GM19351 (cell line): Measurements from ENCODE around the gene ZNF234.
"Not testable (repeated sequence)": the region's sequence is repeated elsewhere in the genome, so short reads cannot be mapped to it uniquely, and the experiment has no call there.

Experiments
- ATAC-seq: cut with Tn5 transposase; IDR thresholded peaks from one replicate; pipeline ENCODE4 v1.9.1; 2021; ENCODE audit warnings: mild to moderate bottlenecking, moderate library complexity; ENCODE audit not compliant: unreplicated experiment

The ZNF234 gene

DNA sequence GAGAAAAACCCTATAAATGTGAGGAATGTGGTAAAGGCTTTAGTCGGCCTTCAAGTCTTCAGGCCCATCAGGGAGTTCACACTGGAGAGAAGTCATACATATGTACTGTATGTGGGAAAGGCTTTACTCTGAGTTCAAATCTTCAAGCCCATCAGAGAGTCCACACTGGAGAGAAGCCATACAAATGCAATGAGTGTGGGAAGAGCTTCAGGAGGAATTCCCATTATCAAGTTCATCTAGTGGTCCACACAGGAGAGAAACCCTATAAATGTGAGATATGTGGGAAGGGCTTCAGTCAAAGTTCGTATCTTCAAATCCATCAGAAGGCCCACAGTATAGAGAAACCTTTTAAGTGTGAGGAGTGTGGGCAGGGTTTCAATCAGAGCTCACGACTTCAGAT lies 35.2 kb downstream of the ZNF234 start:
- ATAC-seq: no peak

DNA sequence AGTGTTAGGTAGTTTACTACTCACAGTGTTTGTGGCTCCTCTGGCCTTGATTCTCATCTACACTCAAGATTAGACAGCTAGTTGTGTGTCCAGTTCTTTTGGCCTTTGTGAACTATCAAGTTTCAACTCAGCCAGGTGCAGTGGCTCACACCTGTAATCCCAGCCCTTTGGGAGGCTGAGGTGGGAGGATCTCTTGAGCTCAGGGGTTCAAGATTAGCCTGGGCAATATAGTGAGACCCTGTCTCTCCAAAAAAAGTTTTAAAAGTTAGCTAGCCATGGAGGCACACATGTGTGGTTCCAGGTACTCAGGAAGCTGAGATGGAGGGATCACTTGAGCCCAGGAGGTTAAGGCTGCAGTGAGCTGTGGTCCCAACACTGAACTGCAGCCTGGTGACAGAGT lies 39.6 kb downstream of the ZNF234 start:
- ATAC-seq: no peak

DNA sequence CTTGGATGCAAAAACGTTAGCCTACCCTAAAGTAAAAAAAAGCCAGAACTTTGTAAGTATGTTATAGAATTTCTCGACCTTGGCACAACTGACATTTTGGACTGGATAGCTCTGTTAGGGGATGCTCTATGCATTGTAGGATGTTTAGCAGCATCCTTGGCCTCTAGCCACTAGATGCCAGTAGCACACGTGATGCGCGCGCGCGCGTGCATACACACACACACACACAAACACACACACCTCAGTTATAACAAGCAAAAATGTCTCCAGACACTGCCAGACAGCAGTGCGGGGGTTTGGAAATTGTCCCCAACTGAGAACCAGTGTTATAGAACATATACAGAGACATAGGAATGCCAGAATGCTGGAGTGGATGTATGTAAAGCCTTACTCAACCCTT lies 40.8 kb downstream of the ZNF234 start:
- ATAC-seq: no peak

DNA sequence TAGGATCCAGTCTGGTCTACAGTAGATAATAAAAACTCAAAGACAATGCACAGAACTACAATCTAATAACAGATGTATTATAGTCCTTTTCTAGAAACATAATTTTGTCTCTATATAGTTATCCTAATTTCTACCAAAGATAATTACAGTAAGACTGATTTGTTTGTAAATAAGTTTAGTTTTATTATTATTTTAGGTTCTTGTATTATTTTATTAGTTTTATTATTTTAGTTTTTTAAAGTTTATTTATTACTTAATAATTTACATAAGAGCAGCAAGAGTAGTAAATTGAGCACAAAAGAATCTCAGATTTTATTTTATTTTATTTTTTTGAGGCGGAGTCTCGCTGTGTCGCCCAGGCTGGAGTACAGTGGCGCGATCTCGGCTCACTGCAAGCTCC lies 48.7 kb downstream of the ZNF234 start:
- no peak for ATAC-seq

DNA sequence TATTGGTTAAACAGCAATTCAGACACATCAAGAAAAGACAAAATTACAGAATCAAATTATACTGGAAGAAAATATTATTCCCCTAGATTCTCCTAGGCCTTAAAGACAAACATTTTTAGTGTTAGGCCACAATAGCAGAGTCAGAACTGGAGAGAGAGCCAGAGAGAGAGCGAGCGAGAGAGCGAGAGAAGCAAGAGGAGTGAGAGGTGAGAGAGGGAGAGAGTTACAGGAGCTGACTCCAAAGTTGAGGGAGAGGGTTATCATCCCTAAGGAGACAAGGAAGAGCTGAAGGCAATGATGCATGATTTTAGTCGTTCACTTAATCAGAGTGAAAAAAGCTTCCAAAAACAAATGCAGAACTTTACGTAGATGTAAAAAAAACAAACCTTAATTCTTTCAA lies 50.8 kb downstream of the ZNF234 start:
- no peak for ATAC-seq

DNA sequence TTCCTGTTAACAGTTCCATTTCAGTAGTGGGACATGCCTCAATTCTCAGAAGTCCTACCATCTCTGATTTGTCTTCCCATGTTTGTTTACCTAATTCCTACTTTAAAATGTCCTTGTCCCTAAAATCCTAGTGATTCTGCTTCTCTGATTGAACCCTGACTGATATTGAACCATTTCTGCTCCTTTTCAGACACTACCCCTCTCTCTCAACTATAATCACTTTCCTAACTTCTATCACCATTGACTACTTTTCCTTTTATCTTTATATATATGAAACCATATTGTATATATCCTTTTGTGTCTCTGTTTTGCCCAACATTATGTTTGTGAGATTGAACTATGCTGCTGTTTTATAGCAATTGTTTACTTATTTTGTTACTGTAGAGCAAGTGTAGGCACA lies 55.4 kb downstream of the ZNF234 start:
- ATAC-seq: no peak

DNA sequence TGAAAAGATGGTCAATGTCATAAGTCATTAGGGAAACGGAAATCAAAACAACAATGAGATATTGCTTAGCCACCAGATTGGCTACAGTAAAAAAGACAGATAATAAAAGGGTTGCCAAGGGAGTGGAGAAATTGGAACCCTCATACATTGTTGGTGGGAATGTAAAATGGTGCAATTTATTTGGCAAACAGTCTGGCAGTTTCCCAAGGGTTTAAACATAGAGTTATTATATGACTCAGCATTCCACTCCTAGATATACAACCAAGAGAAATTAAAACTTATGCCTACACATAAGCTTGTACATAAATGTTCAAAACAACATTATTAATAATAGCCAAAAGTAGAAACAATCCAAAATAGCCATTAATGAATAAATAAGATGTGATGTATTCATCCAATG lies 61.1 kb downstream of the ZNF234 start:
- no peak for ATAC-seq

DNA sequence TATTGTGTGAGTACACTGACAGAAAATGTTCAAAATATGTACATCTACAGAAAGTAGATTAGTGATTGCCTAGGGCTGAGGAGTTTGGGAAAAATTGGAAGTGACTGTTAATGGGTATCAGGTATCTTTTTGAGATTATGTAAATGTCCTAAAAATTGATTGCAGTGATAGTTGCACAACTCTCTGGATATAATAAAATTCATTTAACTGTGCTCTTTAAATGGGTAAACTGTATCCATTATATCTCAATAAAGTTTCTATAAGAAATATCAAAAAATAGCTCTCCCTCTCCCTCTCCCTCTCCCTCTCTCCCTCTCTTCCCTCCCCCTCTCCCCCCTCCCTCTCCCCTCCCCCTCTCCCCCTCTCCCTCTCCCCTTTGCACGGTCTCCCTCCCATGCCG lies 61.6 kb downstream of the ZNF234 start:
- no peak for ATAC-seq

DNA sequence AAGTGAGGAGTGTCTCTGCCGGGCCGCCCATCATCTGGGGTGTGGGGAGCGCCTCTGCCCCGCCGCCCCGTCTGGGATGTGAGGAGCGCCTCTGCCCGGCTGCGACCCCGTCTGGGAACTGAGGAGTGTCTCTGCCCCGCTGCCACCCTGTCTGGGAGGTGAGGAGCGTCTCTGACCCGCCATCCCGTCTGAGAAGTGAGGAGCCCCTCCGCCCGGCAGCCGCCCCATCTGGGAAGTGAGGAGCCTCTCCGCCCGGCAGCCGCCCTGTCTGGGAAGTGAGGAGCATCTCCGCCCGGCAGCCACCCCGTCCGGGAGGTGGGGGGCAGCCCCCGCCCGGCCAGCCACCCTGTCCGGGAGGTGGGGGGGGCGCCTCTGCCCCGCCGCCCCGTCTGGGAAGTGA lies 62.5 kb downstream of the ZNF234 start:
- not testable (repeated sequence) for ATAC-seq

DNA sequence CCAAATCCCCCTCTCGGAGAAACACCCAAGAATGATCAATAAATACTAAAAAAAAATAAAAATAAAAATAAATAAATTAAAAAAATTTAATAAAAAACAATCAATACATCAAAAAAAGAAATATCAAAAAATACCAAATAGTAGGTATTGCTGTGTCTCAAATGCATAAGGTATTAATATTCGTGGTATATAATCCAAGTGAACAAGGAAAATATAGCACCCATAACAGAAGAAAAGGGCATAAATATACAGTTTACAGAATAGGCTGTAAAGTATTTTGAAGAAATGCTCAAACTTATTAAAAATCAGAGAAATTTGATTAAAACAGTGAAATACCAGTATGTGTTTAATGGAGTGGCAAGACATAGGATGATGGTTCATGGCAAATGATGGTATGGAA lies 63.4 kb downstream of the ZNF234 start:
- ATAC-seq: no peak

DNA sequence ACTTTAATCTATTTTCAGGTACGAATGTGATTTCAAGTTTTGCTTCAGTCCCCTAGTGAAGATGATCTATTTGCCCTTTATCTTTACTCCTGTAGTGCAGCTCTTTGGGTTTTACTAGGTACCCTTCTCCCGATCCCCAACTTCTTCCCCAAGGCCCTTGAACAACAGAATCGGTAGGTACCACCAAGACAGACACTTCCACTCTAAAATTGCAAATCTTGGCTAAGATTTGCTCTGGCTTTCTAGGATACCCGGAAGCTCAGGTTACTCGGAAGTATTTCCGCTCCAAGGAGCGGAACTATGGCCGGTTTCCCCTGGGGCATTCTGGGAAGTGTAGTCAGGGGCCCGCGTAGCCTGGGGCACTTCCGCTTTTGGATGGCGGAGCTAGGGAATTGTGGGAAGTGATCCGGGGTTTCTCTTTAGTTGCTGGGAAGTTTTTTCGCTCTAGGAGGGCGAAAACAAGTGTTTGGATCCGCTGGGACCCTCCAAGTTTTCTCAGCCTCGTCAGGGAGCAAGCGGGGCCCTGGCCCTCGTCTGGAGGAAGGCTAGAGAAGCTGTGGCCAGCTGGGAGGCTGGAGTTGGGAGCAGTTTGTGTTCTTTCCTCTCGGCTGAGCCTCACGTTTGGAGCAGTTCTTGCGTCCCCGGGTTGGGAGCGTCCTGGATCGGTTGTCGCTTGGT lies 65.9 kb downstream of the ZNF234 start:
- ATAC-seq: peak; percentile 89
